Measurements from ENCODE around the gene PRKCA. TPM values are rescaled to one million over a fixed set of nuclear protein-coding genes. Genes with fewer than 3 reads are reported as not detected.
"Not testable (repeated sequence)": the region's sequence is repeated elsewhere in the genome, so short reads cannot be mapped to it uniquely, and the experiment has no call there.

Gene PRKCA
- polyA plus RNA-seq, 4 donors = 19.9 to 27.8 (median 24.5) TPM

GRCh38 chr17:66451188-66452149, 149.1 kb downstream of the PRKCA start:
- DNase-seq (ENCODE audit: low read depth in 4 of 4, low spot score in 2 of 4) = no peak

GRCh38 chr17:66455060-66455459, 152.6 kb downstream of the PRKCA start:
- DNase-seq (ENCODE audit: low read depth in 4 of 4, low spot score in 2 of 4) = no peak

GRCh38 chr17:66457499-66457898, 155.1 kb downstream of the PRKCA start:
- DNase-seq (ENCODE audit: low read depth in 4 of 4, low spot score in 2 of 4) = not testable (repeated sequence)

- DNase-seq (ENCODE audit: low read depth in 4 of 4, low spot score in 2 of 4) = no peak
Measured at GRCh38 chr17:66458782-66459181, 156.4 kb downstream of the PRKCA start.

GRCh38 chr17:66459811-66460270, 157.4 kb downstream of the PRKCA start:
- DNase-seq (ENCODE audit: low read depth in 4 of 4, low spot score in 2 of 4) = no peak

GRCh38 chr17:66460558-66460957, 158.1 kb downstream of the PRKCA start:
- DNase-seq (ENCODE audit: low read depth in 4 of 4, low spot score in 2 of 4) = no peak

GRCh38 chr17:66461343-66461995, 159.1 kb downstream of the PRKCA start:
- no peak for DNase-seq (ENCODE audit: low read depth in 4 of 4, low spot score in 2 of 4)

GRCh38 chr17:66462010-66462409, 159.6 kb downstream of the PRKCA start:
- DNase-seq (ENCODE audit: low read depth in 4 of 4, low spot score in 2 of 4) = no peak

GRCh38 chr17:66464921-66465320, 162.5 kb downstream of the PRKCA start:
- no peak for DNase-seq (ENCODE audit: low read depth in 4 of 4, low spot score in 2 of 4)

GRCh38 chr17:66465701-66466100, 163.3 kb downstream of the PRKCA start:
- DNase-seq (ENCODE audit: low read depth in 4 of 4, low spot score in 2 of 4) = no peak

- DNase-seq (ENCODE audit: low read depth in 4 of 4, low spot score in 2 of 4) = no peak
Measured at GRCh38 chr17:66466106-66466820, 163.8 kb downstream of the PRKCA start.

GRCh38 chr17:66466840-66467367, 164.5 kb downstream of the PRKCA start:
- DNase-seq (ENCODE audit: low read depth in 4 of 4, low spot score in 2 of 4) = no peak

GRCh38 chr17:66467766-66468165, 165.4 kb downstream of the PRKCA start:
- DNase-seq (ENCODE audit: low read depth in 4 of 4, low spot score in 2 of 4) = no peak

GRCh38 chr17:66468241-66469087, 166.1 kb downstream of the PRKCA start:
- no peak for DNase-seq (ENCODE audit: low read depth in 4 of 4, low spot score in 2 of 4)

GRCh38 chr17:66469088-66469442, 166.7 kb downstream of the PRKCA start:
- no peak for DNase-seq (ENCODE audit: low read depth in 4 of 4, low spot score in 2 of 4)

GRCh38 chr17:66469461-66469860, 167.0 kb downstream of the PRKCA start:
- DNase-seq (ENCODE audit: low read depth in 4 of 4, low spot score in 2 of 4) = no peak

GRCh38 chr17:66469890-66470289, 167.5 kb downstream of the PRKCA start:
- DNase-seq (ENCODE audit: low read depth in 4 of 4, low spot score in 2 of 4) = no peak

GRCh38 chr17:66472123-66472522, 169.7 kb downstream of the PRKCA start:
- DNase-seq (ENCODE audit: low read depth in 4 of 4, low spot score in 2 of 4) = no peak

- DNase-seq (ENCODE audit: low read depth in 4 of 4, low spot score in 2 of 4) = no peak
Measured at GRCh38 chr17:66474258-66474657, 171.8 kb downstream of the PRKCA start.
